HepG2 (cell line): ENCODE measurements around the gene OR8J1. TPM values are rescaled to one million over a fixed set of nuclear protein-coding genes. Genes with fewer than 3 reads are reported as not detected.

Experiments used
- ATAC-seq: fragments of 200-7000 bp; cut with Tn5 transposase; 3 replicates; pipeline ENCODE4 v1.9.1; 2020; ENCODE audit warnings: mild to moderate bottlenecking, moderate library complexity
- BruUV-seq: library from RNA; stranded (reverse); fragments of 400-500 nt; replicated peaks from 2 replicates; lab custom pipeline; 2021; lab: Mats Ljungman, UMichigan
- CTCF ChIA-PET: fragments of 300-600 bp; formaldehyde crosslinking; extraction: SDS; loops from one replicate; lab custom pipeline; 2021; ENCODE audit warnings: low total read pairs, inconsistent platforms, low intra/inter-chr PET ratio; lab: Yijun Ruan, JAX
- POLR2A ChIA-PET: fragments of 350-600 bp; sonication (Branson Sonifier 250); formaldehyde crosslinking; loops from one replicate; lab custom pipeline; 2020; ENCODE audit warnings: antibody characterized with exemption, inconsistent platforms; lab: Yijun Ruan, JAX
- DNase-seq: peaks from one replicate; pipeline ENCODE4 v3.0.0-alpha.2; 2015; ENCODE audit warnings: low spot score
- FAIRE-seq: peaks from 3 replicates; lab custom pipeline; 2011; peaks lifted over from hg19 to GRCh38; lab: Jason Lieb, UNC
- H2AFZ ChIP-seq: one replicate; pipeline ENCODE4 v1.6.1; 2011; ENCODE audit warnings: low read length, inconsistent platforms
- H3K27ac ChIP-seq: fragments of 300-600 bp; 3 replicates; pipeline ENCODE4 v1.8.0; 2011; ENCODE audit warnings: mixed run types, mild to moderate bottlenecking, mixed read lengths, low read length, inconsistent platforms; ENCODE audit not compliant: insufficient read depth; ENCODE audit errors: extremely low read length
- H3K27me3 ChIP-seq, 2 experiments: fragments of 200-600 bp in 1 of 2; 2 replicates in 1 of 2; 3 replicates in 1 of 2; pipeline versions ENCODE4 v1.6.0 to v1.8.0; 2011; ENCODE audit warnings: low read length in 2 of 2, mild to moderate bottlenecking in 2 of 2, moderate library complexity in 2 of 2, inconsistent platforms in 1 of 2; ENCODE audit not compliant: insufficient read depth in 2 of 2, control insufficient read depth in 1 of 2
- H3K36me3 ChIP-seq, 2 experiments: fragments of 200-600 bp in 1 of 2; replicated peaks in 1 of 2; 2 replicates in 1 of 2; 3 replicates in 1 of 2; pipeline versions ENCODE4 v1.5.1 to v1.8.0; 2011; ENCODE audit warnings: low read length in 2 of 2, inconsistent platforms in 1 of 2; ENCODE audit not compliant: insufficient read depth in 2 of 2, control insufficient read depth in 1 of 2
- H3K4me1 ChIP-seq: 2 replicates; pipeline ENCODE4 v1.5.1; 2012; ENCODE audit warnings: low read length, inconsistent platforms; ENCODE audit not compliant: insufficient read depth
- H3K4me2 ChIP-seq: 2 replicates; pipeline ENCODE4 v1.6.0; 2011; ENCODE audit warnings: low read depth, low read length, inconsistent platforms
- H3K4me3 ChIP-seq, 3 experiments: fragments of 200-600 bp in 1 of 3; sonication (generic), shearing (Covaris generic) in 1 of 3; replicated peaks in 1 of 3; 2 replicates each; pipeline ENCODE4 v1.5.1; 2011 to 2016; ENCODE audit warnings: low read length in 3 of 3, inconsistent platforms in 2 of 3, low read depth in 2 of 3, mild to moderate bottlenecking in 2 of 3, control low read depth in 1 of 3, mixed read lengths in 1 of 3; ENCODE audit not compliant: insufficient read depth in 1 of 3
- H3K79me2 ChIP-seq: one replicate; pipeline ENCODE4 v1.6.1; 2011; ENCODE audit warnings: low read length, inconsistent platforms; ENCODE audit not compliant: insufficient read depth
- H3K9ac ChIP-seq: 2 replicates; pipeline ENCODE4 v1.6.0; 2011; ENCODE audit warnings: mild to moderate bottlenecking, low read depth, low read length, inconsistent platforms; ENCODE audit not compliant: insufficient read depth
- H3K9me3 ChIP-seq: 2 replicates; pipeline ENCODE4 v1.5.1; 2012; ENCODE audit warnings: mild to moderate bottlenecking, low read length
- H4K20me1 ChIP-seq: 2 replicates; pipeline ENCODE4 v1.6.0; 2011; ENCODE audit warnings: inconsistent platforms, mild to moderate bottlenecking, low read length, moderate library complexity; ENCODE audit not compliant: insufficient read depth
- AGO2 ChIP-seq: fragments of 200-400 bp; formaldehyde crosslinking; optimal IDR thresholded peaks from 2 replicates; pipeline ENCODE3; 2017; ENCODE audit warnings: mild to moderate bottlenecking, low read depth, low read length, moderate library complexity
- ARHGAP35 ChIP-seq: sonication (generic); formaldehyde crosslinking; IDR thresholded peaks from 2 replicates; pipeline ENCODE4 v1.9.0; 2022; ENCODE audit warnings: mild to moderate bottlenecking, inconsistent platforms, moderate library complexity, missing genetic modification reagents, borderline replicate concordance
- CBX5 ChIP-seq: sonication (generic); formaldehyde crosslinking; IDR thresholded peaks from 2 replicates; pipeline ENCODE4 v1.4.0; 2020; ENCODE audit warnings: missing genetic modification reagents, borderline replicate concordance
- FUBP1 ChIP-seq: sonication (generic); formaldehyde crosslinking; IDR thresholded peaks from 2 replicates; pipeline ENCODE4 v1.5.1; 2020; ENCODE audit warnings: missing genetic modification reagents, mild to moderate bottlenecking, borderline replicate concordance
- GRHL1 ChIP-seq: sonication (generic); formaldehyde crosslinking; conservative IDR thresholded peaks from 2 replicates; pipeline ENCODE4 v1.8.0; 2022; ENCODE audit warnings: missing genetic modification reagents
- HOXA3 ChIP-seq: sonication (generic); formaldehyde crosslinking; IDR thresholded peaks from 2 replicates; pipeline ENCODE4 v1.5.0; 2020; ENCODE audit warnings: missing genetic modification reagents
- MAZ ChIP-seq, 2 experiments: sonication (generic) in 1 of 2; formaldehyde crosslinking in 1 of 2; IDR thresholded peaks; 2 replicates each; pipeline versions ENCODE4 v1.5.0 to v1.6.1; 2012 to 2020; ENCODE audit warnings: low read depth in 2 of 2, mild to moderate bottlenecking in 2 of 2, borderline replicate concordance in 1 of 2, improper control_type of control experiment in 1 of 2, low read length in 1 of 2, missing genetic modification reagents in 1 of 2, moderate library complexity in 1 of 2
- MTA3 ChIP-seq: sonication (generic); formaldehyde crosslinking; IDR thresholded peaks from 2 replicates; pipeline ENCODE4 v1.4.0; 2020; ENCODE audit warnings: missing genetic modification reagents
- NCOA2 ChIP-seq: sonication (generic); formaldehyde crosslinking; IDR thresholded peaks from 2 replicates; pipeline ENCODE4 v1.8.0; 2022; ENCODE audit warnings: inconsistent platforms
- PBX3 ChIP-seq: sonication (generic); formaldehyde crosslinking; IDR thresholded peaks from 2 replicates; pipeline ENCODE4 v1.8.1; 2023; ENCODE audit warnings: missing genetic modification reagents, inconsistent platforms, borderline replicate concordance
- PPARG ChIP-seq: conservative IDR thresholded peaks from 2 replicates; pipeline ENCODE4 v1.6.1; 2016; ENCODE audit warnings: missing biosample characterization, missing genetic modification reagents
- SOX6 ChIP-seq, 2 experiments: fragments of 450-650 bp in 1 of 2; sonication (generic) in 1 of 2; formaldehyde crosslinking in 1 of 2; IDR thresholded peaks; 2 replicates each; pipeline versions ENCODE4 v1.4.0 to v1.6.1; 2017 to 2020; ENCODE audit warnings: antibody characterized with exemption in 1 of 2, mild to moderate bottlenecking in 1 of 2, missing genetic modification reagents in 1 of 2
- TOPORS ChIP-seq: sonication (generic); formaldehyde crosslinking; IDR thresholded peaks from 2 replicates; pipeline ENCODE4 v1.8.0; 2023; ENCODE audit warnings: mild to moderate bottlenecking, missing genetic modification reagents
- ZNF225 ChIP-seq: sonication (generic); formaldehyde crosslinking; IDR thresholded peaks from 2 replicates; pipeline ENCODE4 v1.4.0; 2020; ENCODE audit warnings: mild to moderate bottlenecking, missing genetic modification reagents
- ZNF260 ChIP-seq: sonication (generic); formaldehyde crosslinking; IDR thresholded peaks from 2 replicates; pipeline ENCODE4 v1.4.0; 2020; ENCODE audit warnings: missing genetic modification reagents, low read depth, mild to moderate bottlenecking, borderline replicate concordance
- ZNF484 ChIP-seq: sonication (generic); formaldehyde crosslinking; IDR thresholded peaks from 2 replicates; pipeline ENCODE4 v1.5.1; 2020; ENCODE audit warnings: mild to moderate bottlenecking, low read depth, missing genetic modification reagents, borderline replicate concordance
- ZNF800 ChIP-seq: sonication (generic); formaldehyde crosslinking; IDR thresholded peaks from 2 replicates; pipeline ENCODE4 v1.4.0; 2020; ENCODE audit warnings: missing genetic modification reagents
- WGBS: methylation state at CpG from one replicate; pipeline ENCODE4 v1.1.6; 2017; ENCODE audit warnings: low lambda C conversion rate; 5-methylcytosine and 5-hydroxymethylcytosine counted together
- in situ Hi-C: cut with HindIII; loops from 2 replicates; pipeline ENCODE4 v1.10.0; 2017; ENCODE audit warnings: low pct_unique_long_range_greater_than_20kb; ENCODE audit not compliant: extremely low pct_ligation_motif_present
- intact Hi-C: fragments of 100-400 bp; cut with micrococcal nuclease; formaldehyde crosslinking; loops from one replicate; pipeline ENCODE4 v1.10.0; 2022; ENCODE audit not compliant: unreplicated experiment
- polyA plus RNA-seq, 8 experiments: library from polyadenylated mRNA; depleted of rRNA in 3 of 8; stranded (reverse) in 7 of 8; unstranded in 1 of 8; fragments of >200 nt; fragmentation: Illumina TruSeq in 4 of 8; extraction: Trizol in 4 of 8; gene quantifications; 2 replicates each; pipeline versions ENCODE4 v1.2.1 to v1.2.3, GENCODE V29; 2011 to 2016; ENCODE audit warnings: low read depth in 4 of 8, missing spikeins in 1 of 8, mixed read lengths in 1 of 8; ENCODE audit not compliant: insufficient read depth in 1 of 8
- total RNA-seq, 5 experiments: library from RNA; depleted of rRNA; stranded (reverse); fragments of >200 nt; fragmentation: Illumina TruSeq; extraction: Trizol; gene quantifications; 2 replicates each; pipeline ENCODE4 v1.2.3, GENCODE V29; 2016; ENCODE audit warnings: low read depth in 1 of 5

OR8J1 gene
- total and polyA plus RNA-seq, 2 of the 13 experiments (the other 11 are each of a cell fraction or from before 2014, with no cell fraction given) = not detected

GRCh38 chr11:56331861-56332491 lies 22.1 kb upstream of the OR8J1 start:
- FAIRE-seq (no peak), ATAC-seq (no peak), DNase-seq (no peak)
- Histone ChIP-seq H3K79me2 (no peaks in the 10 kb centered on the region), H4K20me1 (no peaks in the 10 kb centered on the region), H3K9ac (no peak overlapping the region), H2AFZ (no peak overlapping the region), H3K36me3 (no peaks in the 10 kb centered on the region), H3K4me3 (no peak overlapping the region), H3K4me1 (no peaks in the 10 kb centered on the region), H3K9me3 (peaks cover 14% of the 10 kb centered on the region; the same call in 1 of the 2 replicates), H3K4me2 (no peak overlapping the region), H3K27me3 (no peaks in the 10 kb centered on the region), H3K27ac (no peak overlapping the region)
- CTCF ChIA-PET = no interaction called here
- in situ Hi-C loops = no loop called here
- BruUV-seq = no TSS peak
- intact Hi-C loops = no loop called here
- 22% methylated on average over 7 of the region's 34 CpGs for WGBS
- POLR2A ChIA-PET = no interaction called here
- TF ChIP-seq ARHGAP35 (CRISPR knock-in tag) (no peak), ZNF484 (no peak), PPARG (CRISPR knock-in tag) (no peak), MAZ (IDR thresholded peaks at IDR 0.05; ENCODE audit: borderline replicate concordance, low read depth, low read length) (no peak), MAZ (CRISPR knock-in tag; IDR thresholded peaks at IDR 0.05; ENCODE audit: low read depth) (no peak), FUBP1 (no peak), AGO2 (no peak), GRHL1 (CRISPR knock-in tag) (no peak), TOPORS (CRISPR knock-in tag) (no peak), PBX3 (CRISPR knock-in tag) (no peak), SOX6 (IDR thresholded peaks at IDR 0.05) (no peak), SOX6 (CRISPR knock-in tag; IDR thresholded peaks at IDR 0.05) (no peak), ZNF800 (CRISPR knock-in tag) (no peak), ZNF260 (CRISPR knock-in tag) (no peak), MTA3 (CRISPR knock-in tag) (no peak), HOXA3 (CRISPR knock-in tag) (no peak), ZNF225 (CRISPR knock-in tag) (no peak), NCOA2 (CRISPR knock-in tag) (no peak), CBX5 (CRISPR knock-in tag) (no peak)
